Osteocyte (in vitro differentiated cells): ENCODE measurements around the gene AREL1. TPM values are rescaled to one million over a fixed set of nuclear protein-coding genes. Genes with fewer than 3 reads are reported as not detected.

Experiments used
- DNase-seq: peaks from one replicate; pipeline ENCODE4 v3.0.0; 2021; ENCODE audit warnings: mixed read lengths; ENCODE audit not compliant: unreplicated experiment; ENCODE audit errors: extremely low spot score
- H3K27ac Mint-ChIP-seq: one replicate; pipeline ENCODE4 v1.8.0; 2021; ENCODE audit warnings: mild to moderate bottlenecking, mixed read lengths; ENCODE audit not compliant: unreplicated experiment
- H3K27me3 Mint-ChIP-seq: one replicate; pipeline ENCODE4 v1.8.0; 2021; ENCODE audit warnings: mixed read lengths; ENCODE audit not compliant: unreplicated experiment
- H3K36me3 Mint-ChIP-seq: one replicate; pipeline ENCODE4 v1.8.0; 2021; ENCODE audit warnings: mixed read lengths; ENCODE audit not compliant: unreplicated experiment
- H3K4me1 Mint-ChIP-seq: one replicate; pipeline ENCODE4 v1.8.0; 2021; ENCODE audit warnings: mixed read lengths; ENCODE audit not compliant: unreplicated experiment
- H3K4me3 Mint-ChIP-seq: one replicate; pipeline ENCODE4 v1.8.0; 2021; ENCODE audit warnings: mild to moderate bottlenecking, moderate library complexity, mixed read lengths; ENCODE audit not compliant: unreplicated experiment
- H3K9me3 Mint-ChIP-seq: one replicate; pipeline ENCODE4 v1.8.0; 2021; ENCODE audit warnings: mixed read lengths; ENCODE audit not compliant: unreplicated experiment
- CTCF ChIP-seq: fragments of 200-600 bp; sonication (generic); IDR thresholded peaks from 2 replicates; pipeline ENCODE4 v1.5.0; 2021; ENCODE audit warnings: antibody characterized with exemption, mild to moderate bottlenecking, moderate library complexity
- total RNA-seq: library from RNA; stranded (reverse); gene quantifications from 2 replicates; pipeline ENCODE4 v1.2.1, GENCODE V29; 2021

Gene AREL1
- total RNA-seq, 1 donor from 2014 or later, result 45.6 TPM

GRCh38 chr14:74747237-74747636 is 34.4 kb upstream of the AREL1 start:
- no peaks in the 10 kb centered on the region for H3K4me1 Mint-ChIP-seq
- H3K27ac Mint-ChIP-seq, result no peak overlapping the region
- TF ChIP-seq CTCF, result no peak
- H3K36me3 Mint-ChIP-seq, result no peaks in the 10 kb centered on the region
- DNase-seq, result no peak
- no peaks in the 10 kb centered on the region for H3K27me3 Mint-ChIP-seq
- no peak overlapping the region for H3K4me3 Mint-ChIP-seq
- no peaks in the 10 kb centered on the region for H3K9me3 Mint-ChIP-seq

GRCh38 chr14:74739293-74740030 is 26.6 kb upstream of the AREL1 start:
- TF ChIP-seq CTCF, result no peak
- no peak for DNase-seq
- no peaks in the 10 kb centered on the region for H3K9me3 Mint-ChIP-seq
- peaks cover 14% of the 10 kb centered on the region for H3K36me3 Mint-ChIP-seq
- no peak overlapping the region for H3K27ac Mint-ChIP-seq
- H3K4me1 Mint-ChIP-seq, result no peaks in the 10 kb centered on the region
- H3K27me3 Mint-ChIP-seq, result no peaks in the 10 kb centered on the region
- no peak overlapping the region for H3K4me3 Mint-ChIP-seq

- no peaks in the 10 kb centered on the region for H3K27me3 Mint-ChIP-seq
- no peak overlapping the region for H3K27ac Mint-ChIP-seq
- no peak overlapping the region for H3K4me3 Mint-ChIP-seq
- no peak for TF ChIP-seq CTCF
- no peaks in the 10 kb centered on the region for H3K4me1 Mint-ChIP-seq
- H3K9me3 Mint-ChIP-seq, result no peaks in the 10 kb centered on the region
- no peak for DNase-seq
- peaks cover 20% of the 10 kb centered on the region for H3K36me3 Mint-ChIP-seq
Measured at GRCh38 chr14:74737753-74738325, 25.0 kb upstream of the AREL1 start.

- no peak for TF ChIP-seq CTCF
- Mint-ChIP-seq H3K27me3 (no peaks in the 10 kb centered on the region), H3K27ac (no peak overlapping the region), H3K36me3 (peaks cover 20% of the 10 kb centered on the region), H3K4me1 (peaks cover 2% of the 10 kb centered on the region), H3K9me3 (no peaks in the 10 kb centered on the region), H3K4me3 (no peak overlapping the region)
- DNase-seq, result no peak
Measured at GRCh38 chr14:74735125-74735524, 22.2 kb upstream of the AREL1 start.

GRCh38 chr14:74733221-74733620 is 20.3 kb upstream of the AREL1 start:
- no peak overlapping the region for H3K4me3 Mint-ChIP-seq
- no peak for TF ChIP-seq CTCF
- peaks cover 18% of the 10 kb centered on the region for H3K36me3 Mint-ChIP-seq
- no peak overlapping the region for H3K27ac Mint-ChIP-seq
- no peaks in the 10 kb centered on the region for H3K9me3 Mint-ChIP-seq
- peaks cover 2% of the 10 kb centered on the region for H3K4me1 Mint-ChIP-seq
- H3K27me3 Mint-ChIP-seq, result no peaks in the 10 kb centered on the region
- DNase-seq, result no peak
